Measurements from ENCODE around the gene KIF26A. TPM values are rescaled to one million over a fixed set of nuclear protein-coding genes. Genes with fewer than 3 reads are reported as not detected.

Gene KIF26A
- total RNA-seq, 1 donor from 2014 or later = 0.26 TPM

GRCh38 chr14:104146651-104147345 lies 8.4 kb downstream of the KIF26A start:
- no peak for TF ChIP-seq CTCF (IDR thresholded peaks at IDR 0.05; ENCODE audit: insufficient read depth, low read length, severe bottlenecking)
- no peak for FAIRE-seq
- no peaks in the 10 kb centered on the region for H3K27me3 ChIP-seq (ENCODE audit: control insufficient read depth, insufficient read depth, low read length)
- no peak for DNase-seq (ENCODE audit: low read depth)
- no peaks in the 10 kb centered on the region for H3K36me3 ChIP-seq (ENCODE audit: control insufficient read depth, insufficient read depth, low read length)
- no peak overlapping the region for H3K4me3 ChIP-seq (ENCODE audit: low read depth, low read length)

DNA sequence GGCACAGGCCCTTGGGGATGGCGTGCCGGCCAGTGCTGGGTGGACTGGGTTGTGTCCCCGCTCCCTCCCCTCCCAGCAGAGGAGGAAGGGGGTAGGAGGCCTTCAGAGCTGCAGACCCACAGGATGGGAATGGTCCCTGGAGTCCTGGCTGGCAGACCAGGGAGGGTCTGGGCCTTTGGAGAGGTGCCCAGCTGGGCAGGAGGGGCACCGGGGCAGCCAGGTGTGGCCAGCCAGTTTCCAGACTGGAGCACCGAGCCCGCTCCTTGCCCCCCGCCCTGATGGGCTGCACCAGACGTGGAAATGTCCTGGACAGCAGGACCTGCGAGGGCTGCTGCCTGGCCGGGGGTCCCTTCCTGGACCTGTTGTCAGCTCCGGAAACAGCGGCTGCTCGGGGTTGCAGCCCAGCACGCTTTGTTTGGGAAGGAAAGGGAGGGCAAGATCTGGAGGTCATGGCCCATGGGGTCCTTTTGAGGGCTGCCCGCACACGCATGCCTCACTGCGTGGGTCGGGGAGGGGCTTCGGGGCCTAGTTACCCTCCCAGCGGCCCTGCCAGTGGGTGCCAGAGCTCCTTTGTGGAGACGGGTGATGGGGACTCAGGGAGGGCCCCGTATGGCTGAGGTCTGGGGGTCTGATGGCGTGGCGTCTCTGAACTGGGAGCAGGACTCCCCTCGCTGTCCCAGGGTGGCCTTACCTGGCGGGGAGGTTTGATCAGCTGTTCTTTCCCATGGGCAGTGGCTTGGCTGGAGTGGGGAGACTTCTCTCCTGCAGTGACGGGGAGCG lies 9.1 kb downstream of the KIF26A start:
- no peaks in the 10 kb centered on the region for H3K27me3 ChIP-seq (ENCODE audit: control insufficient read depth, insufficient read depth, low read length)
- no peak for TF ChIP-seq CTCF (IDR thresholded peaks at IDR 0.05; ENCODE audit: insufficient read depth, low read length, severe bottlenecking)
- FAIRE-seq = no peak
- H3K36me3 ChIP-seq (ENCODE audit: control insufficient read depth, insufficient read depth, low read length) = no peaks in the 10 kb centered on the region
- no peak overlapping the region for H3K4me3 ChIP-seq (ENCODE audit: low read depth, low read length)
- DNase-seq (ENCODE audit: low read depth) = no peak

GRCh38 chr14:104148433-104149277 lies 10.3 kb downstream of the KIF26A start:
- Histone ChIP-seq H3K36me3 (ENCODE audit: control insufficient read depth, insufficient read depth, low read length) (no peaks in the 10 kb centered on the region), H3K27me3 (ENCODE audit: control insufficient read depth, insufficient read depth, low read length) (no peaks in the 10 kb centered on the region)

GRCh38 chr14:104149278-104149595 lies 10.8 kb downstream of the KIF26A start:
- DNase-seq (ENCODE audit: low read depth) (no peak), FAIRE-seq (no peak)
- TF ChIP-seq CTCF (IDR thresholded peaks at IDR 0.05; ENCODE audit: insufficient read depth, low read length, severe bottlenecking) = no peak
- H3K27me3 ChIP-seq (ENCODE audit: control insufficient read depth, insufficient read depth, low read length) = no peaks in the 10 kb centered on the region
- H3K36me3 ChIP-seq (ENCODE audit: control insufficient read depth, insufficient read depth, low read length) = no peaks in the 10 kb centered on the region
- H3K4me3 ChIP-seq (ENCODE audit: low read depth, low read length) = no peak overlapping the region

More at GRCh38 chr14:104148433-104149277, 10.3 kb downstream of the KIF26A start:
- no peak overlapping the region for H3K4me3 ChIP-seq (ENCODE audit: low read depth, low read length)
- no peak for FAIRE-seq
- no peak for TF ChIP-seq CTCF (IDR thresholded peaks at IDR 0.05; ENCODE audit: insufficient read depth, low read length, severe bottlenecking)
- DNase-seq (ENCODE audit: low read depth) = no peak

DNA sequence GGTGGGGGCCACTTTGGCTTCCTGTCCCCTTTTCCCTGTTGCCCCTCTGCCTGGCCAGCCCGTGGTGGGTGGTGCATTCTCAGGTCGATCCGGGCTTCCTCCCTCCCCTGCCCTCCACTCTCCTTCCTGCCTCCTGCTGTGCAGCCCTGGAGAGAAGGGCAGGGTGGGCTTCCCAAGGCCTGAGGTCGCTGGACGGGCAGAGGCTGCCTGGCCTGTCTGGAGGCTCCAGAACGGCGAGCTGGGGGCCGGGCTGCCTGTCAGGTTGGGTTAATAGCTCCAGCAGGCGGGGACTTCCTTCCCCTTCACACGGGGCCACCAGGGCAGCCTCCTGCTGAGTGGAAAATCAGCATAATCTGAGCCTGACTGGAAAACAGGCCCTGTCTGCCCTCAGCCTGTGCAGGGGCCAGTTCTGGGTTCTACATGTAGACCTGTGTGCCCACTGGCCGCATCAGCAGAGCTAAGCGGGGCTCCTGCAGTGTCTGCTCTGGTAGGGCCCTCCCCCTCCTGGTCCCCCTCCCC lies 11.3 kb downstream of the KIF26A start:
- no peak for TF ChIP-seq CTCF (IDR thresholded peaks at IDR 0.05; ENCODE audit: insufficient read depth, low read length, severe bottlenecking)
- H3K4me3 ChIP-seq (ENCODE audit: low read depth, low read length) = no peak overlapping the region
- H3K27me3 ChIP-seq (ENCODE audit: control insufficient read depth, insufficient read depth, low read length) = no peaks in the 10 kb centered on the region
- FAIRE-seq = no peak
- H3K36me3 ChIP-seq (ENCODE audit: control insufficient read depth, insufficient read depth, low read length) = no peaks in the 10 kb centered on the region
- no peak for DNase-seq (ENCODE audit: low read depth)

All from bronchial epithelial cell (primary cell).